Mesothelial cell of epicardium (in vitro differentiated cells): ENCODE results near the gene WDR64. TPM values are rescaled to one million over a fixed set of nuclear protein-coding genes. Genes with fewer than 3 reads are reported as not detected.

Experiments
- DNase-seq, 2 experiments: peaks; one replicate each; pipeline ENCODE4 v3.0.0; 2021; ENCODE audit warnings: low spot score in 2 of 2; ENCODE audit not compliant: unreplicated experiment in 2 of 2
- H3K27ac Mint-ChIP-seq: 2 replicates; pipeline ENCODE4 v1.8.0; 2021; ENCODE audit warnings: mixed read lengths
- H3K27me3 Mint-ChIP-seq: 2 replicates; pipeline ENCODE4 v1.8.0; 2021; ENCODE audit warnings: low read depth, mixed read lengths
- H3K36me3 Mint-ChIP-seq: 2 replicates; pipeline ENCODE4 v1.8.0; 2021; ENCODE audit warnings: mixed read lengths
- H3K4me1 Mint-ChIP-seq: 2 replicates; pipeline ENCODE4 v1.8.0; 2021; ENCODE audit warnings: mixed read lengths
- H3K4me3 Mint-ChIP-seq: 2 replicates; pipeline ENCODE4 v1.8.0; 2021; ENCODE audit warnings: mild to moderate bottlenecking, moderate library complexity, mixed read lengths
- H3K9me3 Mint-ChIP-seq: 2 replicates; pipeline ENCODE4 v1.8.0; 2021; ENCODE audit warnings: mixed read lengths
- CTCF ChIP-seq: fragments of 200-600 bp; sonication (generic); IDR thresholded peaks from one replicate; pipeline ENCODE4 v1.5.0; 2021; ENCODE audit warnings: antibody characterized with exemption; ENCODE audit not compliant: unreplicated experiment
- total RNA-seq: library from RNA; stranded (reverse); gene quantifications from 3 replicates; pipeline ENCODE4 v1.2.1, GENCODE V29; 2021

Gene WDR64
- total RNA-seq, 1 donor from 2014 or later: not detected

- TF ChIP-seq CTCF: no peak
- Mint-ChIP-seq H3K36me3 (no peaks in the 10 kb centered on the region), H3K4me3 (no peak overlapping the region), H3K27me3 (no peaks in the 10 kb centered on the region), H3K27ac (no peak overlapping the region), H3K9me3 (no peaks in the 10 kb centered on the region), H3K4me1 (no peaks in the 10 kb centered on the region)
- DNase-seq: no peak
These were observed 37.9 kb upstream of the WDR64 start for GRCh38 chr1:241614144-241614543.

GRCh38 chr1:241614572-241614971 is 37.5 kb upstream of the WDR64 start:
- Mint-ChIP-seq H3K27me3 (no peaks in the 10 kb centered on the region), H3K9me3 (no peaks in the 10 kb centered on the region), H3K36me3 (no peaks in the 10 kb centered on the region), H3K4me3 (no peak overlapping the region), H3K27ac (no peak overlapping the region), H3K4me1 (no peaks in the 10 kb centered on the region)
- DNase-seq: no peak
- TF ChIP-seq CTCF: no peak

- DNase-seq: no peak
- Mint-ChIP-seq H3K4me1 (no peaks in the 10 kb centered on the region), H3K9me3 (no peaks in the 10 kb centered on the region), H3K36me3 (no peaks in the 10 kb centered on the region), H3K4me3 (no peak overlapping the region), H3K27ac (no peak overlapping the region), H3K27me3 (no peaks in the 10 kb centered on the region)
- no peak for TF ChIP-seq CTCF
These were observed 36.8 kb upstream of the WDR64 start for GRCh38 chr1:241615043-241615974.

- no peak for TF ChIP-seq CTCF
- no peak overlapping the region for H3K4me3 Mint-ChIP-seq
- DNase-seq: no peak
- no peaks in the 10 kb centered on the region for H3K9me3 Mint-ChIP-seq
- no peak overlapping the region for H3K27ac Mint-ChIP-seq
- no peaks in the 10 kb centered on the region for H3K27me3 Mint-ChIP-seq
- no peaks in the 10 kb centered on the region for H3K4me1 Mint-ChIP-seq
- H3K36me3 Mint-ChIP-seq: peaks cover 6% of the 10 kb centered on the region
These were observed 34.7 kb upstream of the WDR64 start for GRCh38 chr1:241617426-241617825.

GRCh38 chr1:241622669-241623068 is 29.4 kb upstream of the WDR64 start:
- Mint-ChIP-seq H3K4me3 (no peak overlapping the region), H3K9me3 (no peaks in the 10 kb centered on the region), H3K36me3 (peaks cover 6% of the 10 kb centered on the region)

More at GRCh38 chr1:241622669-241623068, 29.4 kb upstream of the WDR64 start:
- Mint-ChIP-seq H3K27me3 (no peaks in the 10 kb centered on the region), H3K27ac (no peak overlapping the region), H3K4me1 (peaks cover 2% of the 10 kb centered on the region)
- TF ChIP-seq CTCF: no peak
- no peak for DNase-seq
